GM19025 (cell line): ENCODE results near the gene KLHL21.
"Not testable (repeated sequence)": the region's sequence is repeated elsewhere in the genome, so short reads cannot be mapped to it uniquely, and the experiment has no call there.

Experiments
- ATAC-seq: cut with Tn5 transposase; IDR thresholded peaks from one replicate; pipeline ENCODE4 v1.9.1; 2021; ENCODE audit warnings: mild to moderate bottlenecking, low read depth, moderate library complexity; ENCODE audit not compliant: unreplicated experiment

KLHL21 gene

GRCh38 chr1:6560267-6560666, 42.4 kb downstream of the KLHL21 start:
- no peak for ATAC-seq

GRCh38 chr1:6559161-6559560, 43.5 kb downstream of the KLHL21 start:
- ATAC-seq = not testable (repeated sequence)

GRCh38 chr1:6557597-6557996, 45.1 kb downstream of the KLHL21 start:
- ATAC-seq = no peak

GRCh38 chr1:6554907-6555778, 47.5 kb downstream of the KLHL21 start, which contains the start of gene TAS1R1:
TSS of gene TAS1R1 (plus strand) at chr1:6555307. CDS start at chr1:6555374, 67 bp downstream.
- no peak for ATAC-seq

GRCh38 chr1:6554031-6554906, 48.4 kb downstream of the KLHL21 start, which contains the start of gene NOL9:
TSS of gene NOL9 (minus strand) at chr1:6554513. CDS start at chr1:6554502, 11 bp downstream.
- peak; percentile 95 for ATAC-seq

GRCh38 chr1:6547301-6547700, 55.4 kb downstream of the KLHL21 start:
- no peak for ATAC-seq

GRCh38 chr1:6546326-6546725, 56.3 kb downstream of the KLHL21 start:
- ATAC-seq = no peak

- no peak for ATAC-seq
Observed at GRCh38 chr1:6545276-6546112, 57.2 kb downstream of the KLHL21 start.

- ATAC-seq = no peak
Observed at GRCh38 chr1:6544831-6545230, 57.8 kb downstream of the KLHL21 start.
